Smooth muscle cell of the umbilical artery (primary cell): Measurements from ENCODE around the gene OR6Q1. TPM values are rescaled to one million over a fixed set of nuclear protein-coding genes. Genes with fewer than 3 reads are reported as not detected.

Experiments used
- total RNA-seq: library from RNA; depleted of rRNA; stranded (reverse); fragments of >200 nt; gene quantifications from 2 replicates; pipeline ENCODE4 v1.2.3, GENCODE V29; 2014

Gene OR6Q1, protein sequence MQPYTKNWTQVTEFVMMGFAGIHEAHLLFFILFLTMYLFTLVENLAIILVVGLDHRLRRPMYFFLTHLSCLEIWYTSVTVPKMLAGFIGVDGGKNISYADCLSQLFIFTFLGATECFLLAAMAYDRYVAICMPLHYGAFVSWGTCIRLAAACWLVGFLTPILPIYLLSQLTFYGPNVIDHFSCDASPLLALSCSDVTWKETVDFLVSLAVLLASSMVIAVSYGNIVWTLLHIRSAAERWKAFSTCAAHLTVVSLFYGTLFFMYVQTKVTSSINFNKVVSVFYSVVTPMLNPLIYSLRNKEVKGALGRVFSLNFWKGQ
- not detected in 2 replicates for total RNA-seq

GRCh38 chr11:58030653-58031052 is at the start of gene OR6Q1:
Gene OR6Q1 (plus strand): TSS chr11:58030953. CDS start chr11:58030953, 0 bp downstream.

GRCh38 chr11:58023435-58023931 is 7.3 kb upstream of the OR6Q1 start, which contains the start of gene OR9Q1:
Gene OR9Q1 (plus strand): TSS chr11:58023881. CDS start chr11:58179445, 155,564 bp downstream.

Other genes starting within 250 kb of the OR6Q1 start
- not detected in 2 replicates for gene OR9Q1, start 7.1 kb upstream of the OR6Q1 start, total RNA-seq
- gene OR9I1, start 94.6 kb downstream of the OR6Q1 start, total RNA-seq, result not detected in 2 replicates
- not detected in 2 replicates for gene OR9Q2, start 158.1 kb downstream of the OR6Q1 start, total RNA-seq
- gene OR1S2, start 173.2 kb downstream of the OR6Q1 start, total RNA-seq, result not detected in 2 replicates
- 0.30 TPM in 1 of 2 replicates, not detected in the other for gene OR1S1, start 181.8 kb downstream of the OR6Q1 start, total RNA-seq
- gene OR10Q1, start 198.0 kb downstream of the OR6Q1 start, total RNA-seq, result not detected in 2 replicates
- not detected in 2 replicates for gene OR10W1, start 237.3 kb downstream of the OR6Q1 start, total RNA-seq